HK-2 (cell line): ENCODE measurements around the gene C1QTNF3.
"Not testable (repeated sequence)": the region's sequence is repeated elsewhere in the genome, so short reads cannot be mapped to it uniquely, and the experiment has no call there.

ENCODE experiments used
- DNase-seq: peaks from one replicate; pipeline ENCODE4 v3.0.0-alpha.2; 2018; ENCODE audit not compliant: unreplicated experiment

Gene C1QTNF3

DNA sequence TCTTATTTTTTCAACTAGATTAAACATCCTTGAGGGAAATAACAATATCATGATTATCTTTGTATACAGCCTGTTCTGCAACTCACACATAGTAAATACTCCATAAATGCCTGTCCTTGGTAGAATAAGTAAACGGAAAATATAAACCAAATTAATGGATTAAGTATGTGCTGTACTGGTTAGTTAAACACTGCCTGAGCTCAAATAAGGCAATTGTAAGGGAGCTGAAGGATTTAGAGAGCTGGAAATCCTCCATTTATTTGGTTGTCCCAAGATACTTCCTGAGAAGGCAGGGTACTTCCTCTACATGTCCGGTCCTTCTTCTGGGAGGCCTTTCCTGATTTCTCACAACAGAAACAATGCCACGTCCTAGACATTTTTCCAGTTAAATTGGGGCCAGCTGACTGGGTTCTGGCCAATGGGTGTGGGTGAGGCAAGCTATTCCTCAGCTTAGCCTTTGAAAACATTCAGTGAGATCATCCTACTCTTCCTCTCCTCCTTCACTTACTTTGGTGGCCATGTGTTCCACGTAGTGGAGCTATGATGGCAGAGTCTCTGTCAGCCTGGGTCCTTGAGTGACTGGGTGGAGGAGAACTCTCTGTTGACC is 8.5 kb upstream of the C1QTNF3 start:
- no peak for DNase-seq

DNA sequence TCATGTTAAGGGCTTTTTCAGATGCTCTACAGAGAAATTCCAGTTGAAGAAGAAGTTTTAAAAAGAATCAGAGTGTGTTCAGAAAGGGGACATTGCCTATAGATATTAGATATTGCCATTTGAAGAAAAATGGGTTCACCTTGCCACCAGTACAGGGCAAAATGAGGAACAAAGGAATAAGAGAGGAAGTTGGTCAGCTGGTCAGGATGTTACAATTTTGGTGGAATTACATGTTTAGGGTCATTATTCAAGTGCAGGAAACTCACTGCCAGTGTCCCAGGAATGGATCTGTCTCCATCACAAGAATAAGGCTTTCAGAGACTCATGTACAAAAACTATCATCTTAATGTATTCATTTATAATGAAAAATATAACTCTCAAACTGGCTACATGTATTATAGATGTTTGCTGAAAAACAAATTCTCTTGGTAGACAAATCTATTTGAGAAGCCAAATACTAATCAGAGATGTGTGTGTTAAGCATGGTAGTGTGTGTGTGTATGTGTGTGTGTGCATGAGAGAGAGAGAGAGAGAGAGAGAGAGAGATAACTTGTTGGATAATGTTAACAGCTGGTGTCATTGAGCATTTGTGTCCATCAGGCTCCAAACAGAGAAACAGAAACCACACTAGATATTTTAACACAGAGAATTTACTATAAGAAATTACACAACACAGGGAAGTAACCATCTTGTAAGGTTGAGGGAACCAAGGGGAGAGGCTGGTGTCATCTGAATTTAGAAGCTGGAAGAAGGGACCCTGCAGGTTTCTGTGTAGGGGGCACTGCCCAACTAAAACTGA is 5.0 kb upstream of the C1QTNF3 start:
- DNase-seq: no peak

DNA sequence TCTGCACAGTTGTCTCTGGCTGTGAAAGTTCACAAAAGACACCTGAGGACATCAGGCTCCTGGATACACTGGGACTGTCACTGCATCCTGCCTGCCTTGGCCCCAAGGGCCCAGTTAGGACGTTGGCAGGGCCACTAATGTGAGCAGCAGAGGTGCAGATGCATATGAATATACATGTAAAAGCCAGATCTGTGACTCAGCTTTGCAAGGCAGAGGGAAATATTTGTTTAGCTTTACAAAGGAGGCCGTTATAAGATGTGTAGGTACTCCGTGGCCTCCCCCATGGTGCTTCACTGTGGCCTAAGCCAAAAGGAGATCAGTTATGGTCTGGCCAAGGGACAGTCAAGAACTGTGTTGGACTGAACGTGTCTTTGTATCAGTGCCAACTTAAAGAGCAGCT is 4.1 kb upstream of the C1QTNF3 start:
- DNase-seq: no peak

DNA sequence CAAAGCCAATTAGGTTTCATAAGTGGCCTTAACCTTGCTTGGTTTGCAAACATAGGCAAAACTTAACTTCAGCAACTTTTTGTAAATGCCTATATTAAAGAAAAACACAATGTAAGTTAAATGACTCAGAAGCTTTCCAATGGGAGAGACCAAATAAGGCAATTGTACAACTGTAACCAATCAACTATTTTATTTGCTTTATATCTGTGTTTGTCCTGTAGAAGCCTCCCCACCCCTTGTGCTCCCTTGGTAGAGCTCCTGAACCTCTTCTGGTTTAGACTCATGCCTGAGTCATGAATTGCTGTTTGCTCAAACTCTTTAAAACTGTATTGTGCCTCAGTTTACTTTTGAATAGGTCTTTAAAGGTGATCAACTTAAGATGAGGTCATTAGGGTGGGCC is 3.0 kb upstream of the C1QTNF3 start:
- no peak for DNase-seq

GRCh38 chr5:34045023-34045422 is 2.0 kb upstream of the C1QTNF3 start:
- no peak for DNase-seq

DNA sequence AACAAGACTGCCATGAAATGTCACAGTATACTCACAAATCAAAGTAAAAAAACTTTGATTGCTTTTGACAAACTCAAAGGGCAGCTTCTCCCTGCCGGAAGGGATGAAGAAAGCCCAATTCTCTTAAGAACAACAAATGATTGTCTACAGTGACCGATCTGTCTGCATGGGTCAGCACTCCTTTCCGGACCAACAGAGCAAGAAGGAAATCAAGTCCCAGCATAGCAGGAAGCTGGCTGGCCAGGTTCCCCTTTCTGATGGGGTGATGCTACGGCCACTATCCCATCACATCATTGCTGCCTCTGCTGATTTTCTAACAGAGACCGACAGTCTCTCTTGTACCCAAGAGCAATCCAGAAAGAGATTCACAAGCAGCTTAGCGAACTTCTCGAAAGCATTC is 692 bp downstream of the C1QTNF3 start:
- DNase-seq: no peak

GRCh38 chr5:34041247-34041972 is 1.6 kb downstream of the C1QTNF3 start:
- DNase-seq: no peak

DNA sequence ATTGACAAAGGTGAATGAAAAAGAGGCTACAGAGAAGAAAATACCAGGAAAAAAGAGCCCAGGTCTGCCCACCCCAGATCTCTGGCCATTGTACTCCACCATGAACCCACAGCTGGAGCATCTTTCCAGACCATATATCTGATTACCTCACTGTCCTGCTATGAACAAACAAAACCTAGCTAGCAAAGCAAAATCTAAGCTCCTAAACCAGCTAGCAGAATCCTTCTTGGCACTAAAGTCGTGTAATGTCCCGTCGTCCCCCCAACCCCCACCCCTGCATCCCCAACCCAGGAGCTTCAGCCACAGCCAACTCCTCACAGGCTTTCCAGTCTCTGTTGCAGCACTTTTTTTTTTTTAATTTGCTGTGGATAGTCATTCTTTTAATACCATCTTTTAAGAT is 2.5 kb downstream of the C1QTNF3 start:
- no peak for DNase-seq

- DNase-seq: no peak
Measured at GRCh38 chr5:34039398-34040157, 3.4 kb downstream of the C1QTNF3 start.

DNA sequence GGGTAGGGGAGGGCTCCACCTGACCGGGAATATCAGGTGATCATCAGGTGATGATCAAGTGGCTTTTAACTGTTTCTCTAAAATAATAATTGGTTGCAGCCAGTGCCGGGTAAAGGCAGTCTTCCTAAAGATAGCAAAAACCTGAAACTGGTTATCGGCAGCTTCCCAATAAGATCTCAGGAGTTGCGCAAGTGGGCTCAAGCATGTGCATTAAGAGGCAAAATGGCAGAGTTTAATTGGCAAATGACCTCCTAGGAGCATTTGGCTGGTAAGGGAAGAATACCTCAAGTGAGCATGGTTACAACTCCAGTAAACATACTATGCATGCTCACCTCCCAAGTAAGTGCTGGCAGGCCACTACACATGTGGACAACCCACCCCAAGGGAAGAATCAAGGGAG is 4.2 kb downstream of the C1QTNF3 start:
- no peak for DNase-seq

- no peak for DNase-seq
Measured at GRCh38 chr5:34038390-34038789, 4.6 kb downstream of the C1QTNF3 start.

DNA sequence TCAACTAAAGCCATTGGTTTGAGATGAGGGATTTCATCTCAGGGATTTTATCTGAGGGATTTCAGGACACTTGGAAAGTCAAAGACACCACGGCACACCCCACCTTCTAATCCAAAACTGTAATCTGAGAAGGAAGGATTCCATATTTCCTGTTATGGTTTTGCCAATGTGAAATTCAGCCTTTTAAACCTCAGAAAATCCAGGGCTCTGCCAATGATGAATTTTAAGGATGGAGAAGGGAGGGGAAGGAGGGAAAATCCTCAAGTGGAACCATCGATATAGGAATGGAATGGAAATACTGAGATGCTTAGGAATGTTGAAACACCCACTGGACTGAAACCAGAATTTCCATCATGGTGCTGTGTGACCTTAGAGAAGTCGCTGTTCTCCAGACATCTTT is 5.3 kb downstream of the C1QTNF3 start:
- no peak for DNase-seq

DNA sequence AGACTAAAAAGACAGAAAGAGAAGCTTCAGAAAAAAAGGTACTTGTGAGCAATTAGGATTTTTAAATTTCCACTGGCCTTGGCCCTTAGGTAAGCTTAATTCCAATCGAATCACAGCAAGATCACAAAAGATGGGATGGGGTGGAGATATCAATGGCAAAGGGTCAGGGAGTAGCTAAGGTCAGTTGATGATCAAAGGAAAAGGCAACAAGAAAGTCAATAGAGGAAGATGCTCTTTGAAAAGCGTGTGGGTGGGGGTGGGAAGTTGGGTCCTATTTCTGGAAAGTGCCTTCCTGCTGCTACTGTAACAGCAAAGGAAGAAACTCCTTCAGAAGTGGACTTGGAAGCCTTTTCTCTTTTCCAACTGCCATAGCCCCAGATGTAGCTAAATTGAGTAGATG is 7.3 kb downstream of the C1QTNF3 start:
- DNase-seq: no peak

DNA sequence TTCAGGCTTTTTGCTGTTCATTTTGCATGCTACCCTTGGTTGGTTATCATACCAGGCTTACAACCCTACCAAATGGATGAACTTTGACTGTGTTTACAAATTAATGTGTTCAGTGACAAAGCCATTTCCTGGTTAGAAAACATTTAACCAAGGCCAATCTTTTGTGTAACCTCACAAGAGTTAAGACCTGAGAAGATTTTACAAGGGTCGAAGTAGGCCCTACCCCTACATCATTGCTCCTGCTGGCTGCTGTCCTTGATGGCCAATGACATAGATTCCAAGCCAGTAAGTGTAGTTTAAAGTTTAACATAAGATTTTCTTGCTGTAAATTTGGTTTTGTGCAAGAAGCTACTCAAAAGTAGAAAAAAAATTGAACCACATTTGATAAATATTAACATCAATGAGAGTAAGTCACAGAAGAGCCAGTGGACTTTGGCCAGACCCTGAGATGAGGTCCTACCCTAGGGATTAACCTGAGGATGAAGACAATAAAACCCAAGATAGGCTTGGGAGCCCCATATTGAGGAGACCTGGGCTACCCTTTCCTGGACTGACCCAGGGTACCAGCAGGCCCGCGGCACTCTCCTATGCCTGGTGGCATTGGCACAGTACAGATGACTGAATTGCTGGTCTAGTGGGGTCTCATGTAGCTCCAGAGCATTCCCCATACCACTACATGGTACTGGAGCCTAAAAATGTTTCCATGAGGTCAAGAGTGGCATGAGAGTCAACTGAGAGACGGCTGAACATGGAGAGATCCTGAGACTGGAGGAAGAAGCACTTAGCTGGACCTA is 8.3 kb downstream of the C1QTNF3 start:
- DNase-seq: no peak

- no peak for DNase-seq
Measured at GRCh38 chr5:34031966-34032365, 11.0 kb downstream of the C1QTNF3 start.

GRCh38 chr5:34031117-34031516 is 11.9 kb downstream of the C1QTNF3 start:
- no peak for DNase-seq

DNA sequence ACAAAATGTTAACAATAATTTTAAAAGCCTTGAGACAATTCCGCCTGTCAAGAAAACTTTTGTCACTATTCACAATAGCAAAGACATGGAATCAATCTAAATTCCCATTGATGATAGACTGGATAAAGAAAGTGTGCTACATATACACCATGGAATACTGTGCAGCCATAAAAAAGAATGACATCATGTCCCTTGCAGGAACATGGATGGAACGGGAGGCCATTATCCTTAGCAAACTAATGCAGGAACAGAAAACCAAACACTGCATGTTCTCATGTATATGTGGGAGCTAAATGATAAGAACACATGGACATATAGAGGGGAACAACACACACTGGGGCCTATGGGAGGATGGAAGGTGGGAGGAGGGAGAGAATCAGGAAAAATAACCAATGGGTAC is 12.4 kb downstream of the C1QTNF3 start:
- not testable (repeated sequence) for DNase-seq

- DNase-seq: no peak
Measured at GRCh38 chr5:34030048-34030447, 13.0 kb downstream of the C1QTNF3 start.

- DNase-seq: no peak
Measured at GRCh38 chr5:34028349-34028748, 14.7 kb downstream of the C1QTNF3 start.

- DNase-seq: no peak
Measured at GRCh38 chr5:34026089-34026761, 16.8 kb downstream of the C1QTNF3 start.
